GM12892 (cell line): ENCODE results near the gene MINDY3.

Experiments
- POLR2A ChIP-seq: IDR thresholded peaks from 2 replicates; pipeline ENCODE4 v1.6.1; 2011; ENCODE audit warnings: low read depth, low read length, control low read depth
- TAF1 ChIP-seq: IDR thresholded peaks from 2 replicates; pipeline ENCODE4 v1.6.1; 2011; ENCODE audit warnings: low read depth, mild to moderate bottlenecking, control low read depth, low read length, borderline replicate concordance

DNA sequence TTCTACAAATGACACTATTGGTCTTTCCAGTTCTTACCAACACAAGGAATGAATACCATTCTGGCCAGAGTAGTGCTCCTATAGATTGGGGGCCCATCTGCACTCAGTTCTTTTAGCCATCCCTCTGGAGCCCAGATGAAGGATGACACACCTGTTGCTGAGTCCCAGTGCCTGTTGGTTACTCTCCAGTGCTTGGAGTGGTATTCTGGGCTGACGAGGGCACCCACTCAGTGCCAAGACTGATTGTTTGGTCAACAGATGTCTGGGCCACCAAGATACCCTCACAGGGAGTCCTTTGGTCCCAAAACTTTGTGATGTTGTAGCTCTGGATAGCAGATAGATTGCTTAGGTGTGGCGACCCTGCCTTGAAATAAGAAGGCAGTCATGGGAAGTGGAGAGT, 116.9 kb downstream of the MINDY3 start:
- TF ChIP-seq POLR2A (no peak), TAF1 (no peak)
